HG02870 (cell line): ENCODE measurements around the gene SALL1.

Experiments
- ATAC-seq: cut with Tn5 transposase; IDR thresholded peaks from one replicate; pipeline ENCODE4 v1.9.1; 2021; ENCODE audit warnings: mild to moderate bottlenecking, moderate library complexity; ENCODE audit not compliant: unreplicated experiment

The SALL1 gene

GRCh38 chr16:51150888-51151320, at the start of gene SALL1:
Gene SALL1 (minus strand): TSS chr16:51151270. CDS start chr16:51151241, 29 bp downstream.
- ATAC-seq = no peak

GRCh38 chr16:51200793-51201192, 49.7 kb upstream of the SALL1 start:
- ATAC-seq = no peak

- ATAC-seq = no peak
Measured at GRCh38 chr16:51197953-51198748, 47.1 kb upstream of the SALL1 start.

- no peak for ATAC-seq
Measured at GRCh38 chr16:51193879-51194278, 42.8 kb upstream of the SALL1 start.

- no peak for ATAC-seq
Measured at GRCh38 chr16:51184702-51185433, 33.8 kb upstream of the SALL1 start.

DNA sequence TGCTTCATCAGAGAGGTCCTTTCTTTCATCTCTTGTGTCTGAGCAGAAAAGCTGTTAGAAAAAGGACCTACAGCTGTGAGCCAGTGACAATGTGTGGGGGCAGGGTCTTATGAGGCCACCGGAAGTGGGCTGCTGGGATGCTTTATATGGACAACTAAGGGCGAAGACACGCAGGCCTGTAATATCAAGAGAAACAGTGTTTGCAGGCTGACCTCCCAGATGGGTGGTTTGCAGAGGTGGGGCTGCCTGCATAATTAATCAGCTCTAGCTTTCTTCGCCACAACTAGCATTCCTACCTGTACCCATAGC, 30.4 kb upstream of the SALL1 start:
- ATAC-seq = no peak

DNA sequence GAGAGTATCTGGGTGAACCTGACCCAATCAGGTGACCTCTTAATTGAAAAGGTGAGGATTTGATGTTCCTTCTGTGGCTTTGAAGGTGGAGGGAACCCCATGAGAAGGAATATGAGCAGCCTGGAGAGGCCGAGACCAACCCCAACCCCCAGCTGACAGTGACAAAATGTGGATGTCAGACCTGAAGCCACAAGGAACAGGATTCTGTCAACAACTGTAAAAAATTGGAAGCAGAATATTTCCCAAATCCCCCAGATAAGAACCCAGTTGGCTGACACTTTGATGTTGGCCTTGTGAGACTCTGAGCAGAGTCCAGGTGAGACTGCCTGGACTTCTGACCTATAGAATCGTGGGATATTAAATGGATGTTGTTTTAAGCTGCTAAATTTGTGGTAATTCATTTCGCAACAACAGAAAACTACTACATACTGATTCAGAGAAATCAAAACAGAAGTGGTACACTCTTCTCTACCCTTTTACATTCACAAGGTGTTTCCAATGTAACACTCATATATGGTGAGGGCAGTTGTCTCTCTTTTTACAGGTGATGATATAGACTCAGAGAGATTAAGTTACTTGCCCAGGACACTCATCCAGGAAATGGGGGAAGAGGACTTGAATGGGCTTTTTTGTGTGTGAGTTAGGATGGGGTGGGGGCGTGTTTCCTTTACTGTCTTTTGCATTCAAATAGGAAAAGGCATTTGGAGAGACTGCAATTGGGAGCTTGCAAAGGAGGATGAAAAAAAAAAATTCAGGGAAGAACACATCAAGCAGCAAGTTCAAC, 29.8 kb upstream of the SALL1 start:
- ATAC-seq = no peak

- no peak for ATAC-seq
Measured at GRCh38 chr16:51175081-51175480, 24.0 kb upstream of the SALL1 start.

DNA sequence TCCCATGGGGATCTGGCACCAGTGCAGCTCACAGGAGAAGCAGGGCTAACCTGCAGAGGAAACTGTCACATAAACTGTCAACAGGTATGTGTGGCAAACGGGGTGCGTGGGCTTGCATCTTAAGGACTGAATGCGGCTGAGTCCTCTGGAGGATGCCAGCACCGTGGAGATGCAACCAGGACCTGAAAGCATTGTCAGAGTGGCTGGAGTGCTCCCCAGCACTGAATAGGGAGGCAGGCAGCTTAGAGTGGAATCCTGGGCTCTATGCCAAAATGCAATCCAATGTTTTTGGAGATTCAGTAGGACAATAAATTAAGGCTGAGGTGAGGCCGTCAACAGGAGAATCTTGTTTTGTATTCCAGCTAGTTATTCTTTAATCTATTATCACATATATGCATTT, 21.3 kb upstream of the SALL1 start:
- ATAC-seq = no peak

DNA sequence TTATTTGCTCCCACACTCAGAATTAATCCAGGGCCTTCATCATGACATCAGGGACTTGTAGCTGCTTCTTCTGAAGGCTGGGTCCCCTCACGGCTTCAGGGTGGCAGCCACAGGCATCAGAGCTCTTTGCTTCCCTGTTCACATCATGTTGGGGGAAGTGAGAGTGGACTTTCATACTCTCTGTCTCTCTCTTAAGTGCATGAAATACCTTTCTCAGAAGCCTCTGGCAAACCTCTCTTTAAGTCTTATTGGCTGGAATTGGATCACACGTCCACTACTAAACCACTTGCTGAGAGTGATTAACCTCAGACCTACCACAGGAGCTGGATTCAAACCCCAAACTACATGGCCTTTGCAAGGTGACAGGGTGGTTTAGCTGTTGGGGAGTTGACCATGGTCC, 17.7 kb upstream of the SALL1 start:
- no peak for ATAC-seq

GRCh38 chr16:51167170-51167895, 16.3 kb upstream of the SALL1 start:
- no peak for ATAC-seq

GRCh38 chr16:51166541-51166940, 15.5 kb upstream of the SALL1 start:
- no peak for ATAC-seq

GRCh38 chr16:51166091-51166490, 15.0 kb upstream of the SALL1 start:
- ATAC-seq = no peak

DNA sequence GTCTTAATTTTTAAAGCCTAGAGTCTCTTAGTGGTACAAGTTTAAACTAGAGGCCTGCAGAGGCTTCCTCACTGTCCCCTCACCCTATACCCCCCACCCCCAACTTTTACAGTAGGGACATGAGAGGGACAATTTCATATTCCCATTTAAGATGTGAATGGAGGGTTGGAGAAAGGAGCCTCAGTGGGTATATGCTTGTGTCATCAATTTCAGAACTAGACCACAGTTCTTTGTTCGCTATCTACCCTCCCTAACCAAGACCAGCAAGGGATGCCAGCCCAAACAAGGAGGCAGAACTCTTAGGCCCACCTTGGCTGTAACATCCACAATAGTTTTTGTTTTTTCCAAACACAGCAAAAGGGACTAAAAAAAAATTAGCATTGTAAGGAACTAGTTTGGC, 14.0 kb upstream of the SALL1 start:
- ATAC-seq = no peak

- no peak for ATAC-seq
Measured at GRCh38 chr16:51164574-51164973, 13.5 kb upstream of the SALL1 start.

GRCh38 chr16:51163894-51164566, 13.0 kb upstream of the SALL1 start:
- no peak for ATAC-seq

GRCh38 chr16:51163366-51163765, 12.3 kb upstream of the SALL1 start:
- no peak for ATAC-seq

GRCh38 chr16:51161440-51162195, 10.5 kb upstream of the SALL1 start:
- no peak for ATAC-seq

DNA sequence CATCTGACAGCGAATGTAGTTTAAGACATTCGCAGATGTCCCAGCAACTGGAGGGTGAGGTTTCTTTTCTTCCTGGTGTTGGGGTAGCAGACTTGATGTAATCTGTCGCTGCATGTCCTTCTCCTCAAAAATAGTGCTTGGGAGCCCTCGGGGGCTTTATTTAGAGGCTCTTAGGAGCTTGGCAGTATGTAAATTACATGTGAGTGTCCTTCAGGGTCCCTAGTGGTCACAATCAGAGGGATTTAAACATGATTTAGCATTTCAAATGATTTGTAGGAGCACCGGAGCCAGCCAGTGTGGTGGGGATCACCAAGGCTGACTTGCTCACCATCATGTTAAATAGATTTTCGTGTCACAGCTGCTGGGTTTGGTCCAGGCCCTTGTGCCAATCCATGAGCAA, 8.8 kb upstream of the SALL1 start:
- no peak for ATAC-seq

GRCh38 chr16:51159296-51159695, 8.2 kb upstream of the SALL1 start:
- ATAC-seq = no peak
